Stimulated activated CD4-positive, alpha-beta T cell treated with anti-CD3 and anti-CD28 coated beads, Interleukin-2, amount 100 ng/mL, for 4 hours (primary cell): ENCODE measurements around the gene P4HA1.
"Not testable (repeated sequence)": the region's sequence is repeated elsewhere in the genome, so short reads cannot be mapped to it uniquely, and the experiment has no call there.

ENCODE experiments used
- DNase-seq: peaks from one replicate; pipeline ENCODE4 v3.0.0-alpha.2; 2020; ENCODE audit warnings: low read depth

The P4HA1 gene

DNA sequence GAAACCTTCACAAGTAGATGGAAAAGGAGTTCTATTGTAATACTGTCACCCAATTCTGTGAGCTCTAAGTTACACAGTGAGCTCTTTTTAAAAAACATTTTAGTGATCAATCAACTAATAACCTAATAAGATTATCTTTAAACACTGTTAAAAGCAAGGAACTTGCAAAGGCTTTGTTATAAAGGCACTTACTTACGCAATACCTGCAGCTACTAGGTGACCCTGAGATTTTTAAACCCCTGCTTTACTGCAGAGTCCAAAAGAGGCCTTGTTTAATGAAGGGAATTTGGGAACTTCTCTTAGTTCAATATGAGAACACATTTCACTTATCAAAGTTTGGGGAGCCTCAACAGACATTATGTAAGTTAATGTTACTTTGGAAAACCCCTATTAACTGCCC is 53.3 kb downstream of the P4HA1 start:
- no peak for DNase-seq

DNA sequence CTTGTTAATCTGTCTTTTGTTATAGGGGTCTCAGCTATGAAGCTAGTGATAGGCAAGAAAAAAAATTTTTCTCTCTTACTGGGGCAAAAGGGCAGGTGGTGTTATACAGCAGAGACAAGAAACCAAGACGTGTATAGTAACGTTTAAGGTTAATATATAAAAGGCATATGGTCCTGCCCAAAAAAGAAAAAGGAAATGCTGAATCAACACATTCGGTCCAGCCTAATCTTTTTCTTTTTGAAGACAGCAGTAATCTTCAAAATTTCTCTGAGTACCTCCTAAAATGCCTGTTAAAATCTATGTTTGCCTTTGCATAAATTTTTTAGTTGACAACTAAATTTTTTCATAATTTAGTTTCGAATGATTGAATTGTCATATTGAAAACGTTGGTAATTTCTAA is 54.5 kb downstream of the P4HA1 start:
- DNase-seq = no peak

DNA sequence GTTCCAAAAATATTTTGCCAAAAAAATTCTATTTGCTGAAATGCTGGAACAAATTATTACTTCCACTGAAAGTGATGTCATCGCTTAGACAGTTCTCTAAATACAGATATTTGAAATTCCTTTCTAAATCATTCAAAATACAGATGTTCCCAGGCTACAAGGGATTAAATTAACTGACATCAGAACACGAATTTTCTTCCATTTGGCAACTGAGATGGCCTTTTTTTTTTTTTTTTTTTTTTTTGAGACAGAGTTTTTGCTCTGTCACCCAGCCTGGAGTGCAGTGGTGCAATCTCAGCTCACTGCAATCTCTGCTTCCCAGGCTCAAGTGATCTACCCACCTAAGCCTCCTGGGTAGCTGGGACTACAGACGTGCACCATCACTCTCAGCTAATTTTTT is 57.0 kb downstream of the P4HA1 start:
- DNase-seq = no peak

DNA sequence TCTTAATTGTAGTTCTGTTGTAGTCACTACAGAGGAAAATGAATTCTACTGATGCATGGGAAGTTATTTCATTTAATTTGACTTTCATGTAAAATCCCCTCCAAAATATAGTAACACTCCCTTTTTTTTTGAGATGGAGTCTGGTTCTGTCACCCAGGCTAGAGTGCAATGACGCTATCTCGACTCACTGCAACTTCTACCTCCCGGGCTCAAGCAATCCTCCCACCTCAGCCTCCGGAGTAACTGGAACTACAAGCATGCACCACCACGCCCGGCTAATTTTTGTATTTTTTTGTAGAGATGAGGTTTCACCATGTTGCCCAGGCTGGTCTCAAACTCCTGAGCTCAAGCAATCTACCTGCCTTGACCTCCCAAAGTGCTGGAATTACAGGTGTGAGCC is 60.4 kb downstream of the P4HA1 start:
- not testable (repeated sequence) for DNase-seq

DNA sequence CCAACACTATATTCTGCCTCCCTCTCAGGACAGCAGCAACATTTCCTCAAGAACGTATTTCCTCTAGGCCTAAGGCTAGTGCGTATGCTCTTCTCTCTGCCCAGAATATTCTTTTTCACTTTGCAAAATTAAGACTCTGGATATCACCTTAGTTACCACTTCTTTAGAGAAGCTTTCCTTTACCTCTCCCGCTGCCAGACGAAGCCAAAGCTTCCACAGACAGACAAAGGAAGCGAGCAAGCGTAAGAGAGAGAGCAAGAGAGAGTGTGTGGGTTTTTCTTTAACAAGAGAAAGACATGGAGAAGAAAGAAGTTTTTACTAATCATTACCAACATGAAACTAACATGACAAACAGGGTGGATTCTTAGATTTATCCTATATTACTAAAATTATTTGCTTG is 64.1 kb downstream of the P4HA1 start:
- no peak for DNase-seq

DNA sequence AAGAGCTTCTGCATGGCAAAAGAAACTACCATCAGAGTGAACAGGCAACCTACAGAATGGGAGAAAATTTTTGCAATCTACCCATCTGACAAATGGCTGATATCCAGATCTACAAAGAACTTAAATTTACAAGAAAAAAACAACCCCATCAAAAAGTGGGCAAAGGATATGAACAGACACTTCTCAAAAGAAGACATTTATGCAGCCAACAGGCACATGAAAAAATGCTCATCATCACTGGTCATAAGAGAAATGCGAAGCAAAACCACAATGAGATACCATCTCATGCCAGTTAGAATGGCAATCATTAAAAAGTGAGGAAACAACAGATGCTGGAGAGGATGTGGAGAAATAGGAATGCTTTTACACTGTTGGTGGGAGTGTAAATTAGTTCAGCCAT is 70.0 kb downstream of the P4HA1 start:
- DNase-seq = not testable (repeated sequence)

DNA sequence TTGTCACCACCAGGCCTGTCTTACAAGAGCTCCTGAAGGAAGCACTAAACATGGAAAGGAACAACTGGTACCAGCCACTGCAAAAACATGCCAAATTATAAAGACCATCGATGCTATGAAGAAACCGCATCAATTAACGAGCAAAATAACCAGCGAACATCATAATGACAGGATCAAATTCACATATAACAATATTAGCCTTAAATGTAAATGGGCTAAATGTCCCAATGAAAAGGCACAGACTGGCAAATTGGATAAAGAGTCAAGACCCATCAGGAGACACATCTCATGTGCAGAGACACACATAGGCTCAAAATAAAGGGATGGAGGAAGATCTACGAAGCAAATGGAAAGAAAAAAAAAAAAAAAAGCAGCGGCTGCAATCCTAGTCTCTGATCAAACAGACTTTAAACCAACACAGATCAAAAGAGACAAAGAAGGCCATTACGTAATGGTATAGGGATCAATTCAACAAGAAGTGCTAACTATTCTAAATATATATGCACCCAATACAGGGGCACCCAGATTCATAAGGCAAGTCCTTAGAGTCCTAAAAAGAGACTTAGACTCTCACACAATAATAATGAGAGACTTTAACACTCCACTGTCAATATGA is 73.1 kb downstream of the P4HA1 start:
- DNase-seq = not testable (repeated sequence)

DNA sequence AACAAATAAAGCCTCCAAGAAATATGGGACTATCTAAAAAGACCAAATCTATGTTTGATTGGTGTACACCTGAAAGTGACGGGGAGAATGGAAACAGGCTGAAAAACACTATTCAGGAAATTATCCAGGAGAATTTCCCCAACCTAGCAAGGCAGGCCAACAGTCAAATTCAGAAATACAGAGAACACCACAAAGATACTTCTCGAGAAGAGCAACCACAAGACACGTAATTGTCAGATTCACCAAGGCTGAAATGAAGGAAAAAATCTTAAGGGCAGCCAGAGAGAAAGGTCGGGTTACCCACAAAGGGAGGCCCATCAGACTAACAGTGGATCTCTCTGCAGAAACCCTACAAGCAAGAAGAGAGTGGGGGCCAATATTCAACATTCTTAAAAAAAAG is 73.7 kb downstream of the P4HA1 start:
- not testable (repeated sequence) for DNase-seq

DNA sequence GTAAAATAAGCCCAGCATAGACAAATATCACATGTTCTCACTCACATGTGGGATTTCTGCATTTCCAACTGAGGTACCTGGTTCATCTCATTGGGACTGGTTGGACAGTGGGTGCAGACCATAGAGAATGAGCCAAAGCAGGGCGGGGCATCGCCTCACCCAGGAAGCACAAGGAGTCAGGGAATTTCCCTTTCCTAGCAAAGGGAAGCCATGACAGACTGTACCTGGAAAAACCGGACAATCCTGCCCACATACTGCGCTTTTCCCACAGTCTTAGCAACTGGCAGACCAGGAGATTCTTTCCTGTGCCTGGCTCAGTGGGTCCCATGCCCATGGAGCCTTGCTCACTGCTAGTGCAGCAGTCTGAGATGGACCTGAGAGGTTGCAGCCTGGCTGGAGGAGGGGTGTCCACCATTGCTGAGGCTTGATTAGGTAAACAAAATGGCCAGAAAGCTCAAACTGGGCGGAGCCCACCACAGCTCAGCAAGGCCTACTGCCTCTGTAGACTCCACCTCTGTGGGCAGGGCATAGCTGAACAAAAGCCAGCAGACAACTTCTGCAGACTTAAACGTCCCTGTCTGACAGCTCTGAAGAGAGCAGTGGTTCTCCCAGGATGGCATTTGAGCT is 75.0 kb downstream of the P4HA1 start:
- not testable (repeated sequence) for DNase-seq

DNA sequence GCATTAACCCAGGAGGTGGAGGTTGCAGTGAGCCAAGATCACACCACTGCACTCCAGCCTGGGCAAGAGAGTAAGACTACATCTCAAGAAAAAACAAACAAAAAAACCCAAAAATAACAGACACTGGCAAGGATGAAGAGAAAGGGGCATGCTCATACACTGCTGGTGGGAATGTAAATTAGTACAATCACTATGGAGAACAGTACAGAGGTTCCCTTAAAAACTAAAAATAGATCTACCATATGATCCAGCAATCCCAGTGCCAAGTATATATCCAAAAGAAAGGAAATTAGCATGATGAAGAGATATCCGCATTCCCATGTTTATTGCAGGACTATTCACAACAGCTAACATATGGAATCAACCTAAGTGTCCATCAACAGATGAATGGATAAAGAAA is 75.6 kb downstream of the P4HA1 start:
- no peak for DNase-seq

DNA sequence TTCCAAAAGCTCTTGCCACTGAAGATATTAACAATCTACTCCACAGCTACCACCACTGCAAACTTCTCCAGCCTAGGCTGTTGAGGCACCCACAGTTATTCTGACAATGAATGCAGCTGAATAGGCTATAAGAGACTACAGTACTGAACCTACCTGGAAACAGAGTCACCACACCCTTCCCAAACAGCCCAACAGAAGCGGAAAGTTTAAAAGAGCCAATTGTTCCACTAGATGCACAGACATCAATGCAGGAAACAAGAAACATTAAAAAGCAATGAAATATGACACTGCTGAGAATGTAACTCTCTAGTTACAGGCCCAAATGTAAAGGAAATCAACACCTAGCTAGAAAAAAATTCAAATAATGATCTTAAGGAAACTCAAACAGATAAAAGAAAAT is 77.6 kb downstream of the P4HA1 start:
- no peak for DNase-seq

DNA sequence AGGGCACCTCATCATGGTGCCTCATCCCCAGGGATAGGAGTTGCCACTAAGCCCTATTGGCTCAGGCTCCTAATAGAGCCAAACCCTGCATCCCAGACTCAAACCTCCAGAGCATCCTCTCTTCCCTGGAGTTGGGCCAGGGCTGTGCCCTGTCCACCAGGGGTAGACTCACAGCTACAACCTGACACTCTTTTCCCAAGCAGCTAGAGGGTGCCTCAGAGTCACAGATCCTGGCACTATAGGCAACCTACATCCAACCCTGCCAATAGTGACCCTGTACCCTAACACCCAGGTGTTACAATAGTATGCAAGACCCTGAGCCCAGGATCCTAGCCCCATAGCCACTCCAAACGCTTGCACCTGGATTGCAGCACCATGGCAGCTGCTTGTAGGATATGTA is 78.0 kb downstream of the P4HA1 start:
- no peak for DNase-seq

DNA sequence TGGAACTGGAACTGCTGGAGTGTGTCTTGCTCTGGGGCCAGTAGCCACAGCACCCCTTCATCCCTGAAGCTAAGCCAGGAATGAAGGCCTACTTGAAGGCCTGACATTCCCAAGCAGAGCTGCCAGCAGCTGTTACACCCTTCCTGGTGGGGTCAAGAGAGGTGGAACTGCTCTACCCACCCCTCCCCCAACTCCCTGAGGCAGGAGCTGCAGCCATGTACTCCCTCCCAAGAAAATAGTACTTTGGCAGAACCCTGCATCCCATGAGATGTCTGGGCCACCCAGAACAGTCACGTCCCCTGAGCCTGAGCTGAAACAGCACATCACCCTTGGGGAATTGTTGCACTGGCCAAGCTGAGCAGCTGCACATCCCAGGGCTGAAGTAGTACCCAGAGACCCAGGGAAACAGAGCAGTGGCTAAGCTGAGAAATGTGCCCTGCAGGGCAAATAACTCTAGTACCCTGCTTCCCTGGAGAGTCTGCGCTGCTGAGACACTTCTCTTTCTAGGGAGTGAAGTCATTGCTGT is 78.6 kb downstream of the P4HA1 start:
- DNase-seq = no peak

DNA sequence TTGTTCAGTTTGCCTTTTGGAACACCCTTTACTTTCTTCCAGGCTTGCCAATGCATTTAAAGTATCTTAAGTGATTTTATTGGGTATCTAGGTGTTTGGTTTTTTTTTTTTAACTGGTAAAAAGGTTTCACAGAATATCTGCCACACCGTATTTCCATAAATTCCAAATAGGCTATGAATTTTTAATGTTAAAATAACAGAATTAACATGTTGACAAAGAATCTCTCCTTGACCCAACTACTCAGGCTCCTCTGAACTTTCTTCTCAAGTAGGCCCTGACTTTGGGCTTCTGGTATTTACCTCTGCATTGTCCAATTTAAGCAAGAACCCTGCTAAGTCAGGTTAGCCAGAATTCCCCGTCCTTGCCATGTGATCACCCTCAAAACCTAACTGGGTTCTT is 80.9 kb downstream of the P4HA1 start:
- no peak for DNase-seq

DNA sequence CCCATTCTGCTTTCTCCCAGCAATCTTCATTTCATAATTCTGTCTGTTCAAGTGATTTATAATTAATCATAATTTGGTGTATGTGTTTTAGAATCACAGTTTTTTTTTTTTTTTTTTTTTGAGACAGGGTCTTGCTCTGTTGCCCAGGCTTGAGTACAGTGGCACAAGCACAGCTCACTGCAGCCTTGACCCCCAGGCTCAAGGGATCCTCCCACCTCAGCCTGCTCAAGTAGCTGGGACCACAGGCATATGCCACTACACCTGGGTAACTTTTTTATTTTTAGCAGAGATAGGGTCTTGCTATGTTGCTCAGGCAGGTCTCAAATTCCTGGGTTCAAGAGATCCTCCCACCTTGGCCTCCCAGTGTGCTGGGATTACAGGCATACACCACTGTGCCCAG is 92.8 kb downstream of the P4HA1 start:
- DNase-seq = no peak

DNA sequence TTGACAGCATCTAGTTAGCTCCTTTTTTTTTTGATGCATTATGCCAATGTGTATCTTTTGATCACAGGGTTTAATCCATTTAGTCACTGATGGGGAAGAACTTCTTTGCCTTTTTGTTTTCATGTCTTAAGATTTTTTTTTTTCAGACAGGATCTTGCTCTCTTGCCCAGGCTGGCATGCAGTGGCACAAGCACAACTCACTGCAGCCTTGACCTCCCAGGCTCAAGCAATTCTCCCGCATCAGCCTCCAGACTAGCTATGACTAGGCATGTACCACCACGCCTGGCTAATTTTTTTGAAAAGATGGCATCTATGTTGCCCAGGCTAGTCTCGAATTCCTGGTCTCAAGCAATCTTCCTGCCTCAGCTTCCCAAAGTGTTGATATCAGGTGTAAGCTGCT is 95.7 kb downstream of the P4HA1 start:
- no peak for DNase-seq

DNA sequence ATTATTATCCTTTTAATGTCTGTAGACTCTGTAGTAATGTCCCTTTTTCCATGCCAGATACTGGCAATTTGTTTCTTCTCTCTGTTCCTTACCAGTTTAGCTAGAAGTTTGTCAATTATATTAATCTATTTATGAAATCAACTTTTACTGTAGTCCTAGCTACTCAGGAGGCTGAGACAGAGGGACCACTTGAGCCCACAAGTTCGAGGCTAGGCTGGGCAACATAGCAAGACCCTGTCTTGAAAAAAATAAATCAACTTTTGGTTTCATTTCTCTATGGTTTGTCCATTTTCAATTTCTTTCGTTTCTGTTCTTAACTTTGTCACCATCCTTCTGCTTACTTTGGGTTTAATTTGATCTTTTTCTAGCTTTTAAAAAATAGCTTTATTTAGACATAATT is 99.6 kb downstream of the P4HA1 start:
- DNase-seq = no peak

DNA sequence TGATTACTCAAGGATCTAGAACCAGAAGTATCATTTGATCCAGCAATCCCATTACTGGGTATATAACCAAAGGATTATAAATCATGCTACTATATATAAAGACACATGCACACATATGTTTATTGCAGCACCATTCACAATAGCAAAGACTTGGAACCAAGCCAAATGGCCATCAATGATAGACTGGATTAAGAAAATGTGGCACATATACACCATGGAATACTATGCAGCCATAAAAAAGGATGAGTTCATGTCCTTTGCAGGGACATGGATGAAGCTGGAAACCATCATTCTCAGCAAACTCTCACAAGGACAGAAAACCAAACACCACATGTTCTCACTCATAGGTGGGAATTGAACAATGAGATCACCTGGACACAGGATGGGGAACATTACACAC is 101.2 kb downstream of the P4HA1 start:
- DNase-seq = not testable (repeated sequence)

DNA sequence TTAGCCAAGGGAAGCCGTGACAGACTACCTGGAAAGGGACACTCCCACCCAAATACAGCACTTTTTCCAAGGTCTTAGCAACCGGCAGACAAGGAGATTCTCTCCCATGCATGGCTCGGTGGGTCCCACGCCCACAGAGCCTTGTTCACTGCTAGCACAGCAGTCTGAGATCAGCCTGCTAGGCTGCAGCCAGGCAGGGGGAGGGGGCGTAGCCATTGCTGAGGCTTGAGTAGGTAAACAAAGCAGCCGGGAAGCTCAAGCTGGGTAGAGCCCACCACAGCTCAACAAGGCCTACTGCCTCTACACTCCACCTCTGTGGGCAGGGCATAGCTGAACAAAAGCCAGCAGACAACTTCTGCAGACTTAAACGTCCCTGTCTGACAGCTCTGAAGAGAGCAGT is 106.9 kb downstream of the P4HA1 start:
- DNase-seq = not testable (repeated sequence)

DNA sequence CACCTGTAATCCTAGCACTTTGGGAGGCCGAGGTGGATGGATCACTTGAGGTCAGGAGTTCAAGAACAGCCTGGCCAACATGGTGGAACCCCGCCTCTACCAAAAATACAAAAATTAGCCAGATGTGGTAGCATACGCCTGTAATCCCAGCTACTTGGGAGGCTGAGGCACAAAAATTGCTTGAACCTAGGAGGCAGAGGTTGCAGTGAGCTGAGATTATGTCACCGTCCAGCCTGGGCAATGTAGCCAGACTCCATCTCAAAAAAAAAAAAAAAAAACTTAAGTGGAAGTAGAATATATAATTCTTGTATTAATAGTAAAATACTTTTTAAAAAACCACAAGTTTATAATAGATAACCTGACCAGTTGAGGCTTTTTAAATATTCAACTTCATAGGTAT is 112.0 kb downstream of the P4HA1 start:
- not testable (repeated sequence) for DNase-seq

DNA sequence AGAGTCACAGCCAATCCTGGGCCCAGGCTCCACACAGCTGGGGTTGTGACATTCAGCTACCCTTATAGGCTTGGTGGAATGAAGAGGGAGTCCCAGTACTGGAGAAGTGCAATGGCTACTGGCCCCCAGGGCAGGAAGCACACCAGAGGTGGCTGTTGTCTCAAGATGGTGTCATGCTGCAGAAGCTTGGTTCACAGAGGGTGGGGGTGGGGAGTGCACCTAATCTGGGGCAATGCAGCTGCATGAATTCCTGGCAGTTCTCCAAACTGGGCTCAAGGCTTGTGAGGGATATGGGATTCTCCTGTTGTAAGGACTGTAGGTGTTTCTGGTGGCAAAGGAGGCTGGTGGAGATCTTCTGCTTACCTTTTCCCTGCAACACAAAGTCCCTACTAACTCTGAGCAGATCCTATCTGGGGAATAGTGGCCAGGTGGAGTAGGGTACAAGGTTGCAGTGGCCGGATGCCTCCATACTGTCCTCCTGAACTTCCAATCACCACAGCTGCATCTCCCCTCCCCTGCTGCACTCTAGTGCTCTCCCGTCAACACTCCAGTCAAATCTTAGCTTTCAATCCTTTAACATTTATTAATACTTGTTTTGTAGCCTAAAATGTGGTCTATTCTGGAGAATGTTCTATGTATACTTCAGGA is 114.7 kb downstream of the P4HA1 start:
- no peak for DNase-seq

DNA sequence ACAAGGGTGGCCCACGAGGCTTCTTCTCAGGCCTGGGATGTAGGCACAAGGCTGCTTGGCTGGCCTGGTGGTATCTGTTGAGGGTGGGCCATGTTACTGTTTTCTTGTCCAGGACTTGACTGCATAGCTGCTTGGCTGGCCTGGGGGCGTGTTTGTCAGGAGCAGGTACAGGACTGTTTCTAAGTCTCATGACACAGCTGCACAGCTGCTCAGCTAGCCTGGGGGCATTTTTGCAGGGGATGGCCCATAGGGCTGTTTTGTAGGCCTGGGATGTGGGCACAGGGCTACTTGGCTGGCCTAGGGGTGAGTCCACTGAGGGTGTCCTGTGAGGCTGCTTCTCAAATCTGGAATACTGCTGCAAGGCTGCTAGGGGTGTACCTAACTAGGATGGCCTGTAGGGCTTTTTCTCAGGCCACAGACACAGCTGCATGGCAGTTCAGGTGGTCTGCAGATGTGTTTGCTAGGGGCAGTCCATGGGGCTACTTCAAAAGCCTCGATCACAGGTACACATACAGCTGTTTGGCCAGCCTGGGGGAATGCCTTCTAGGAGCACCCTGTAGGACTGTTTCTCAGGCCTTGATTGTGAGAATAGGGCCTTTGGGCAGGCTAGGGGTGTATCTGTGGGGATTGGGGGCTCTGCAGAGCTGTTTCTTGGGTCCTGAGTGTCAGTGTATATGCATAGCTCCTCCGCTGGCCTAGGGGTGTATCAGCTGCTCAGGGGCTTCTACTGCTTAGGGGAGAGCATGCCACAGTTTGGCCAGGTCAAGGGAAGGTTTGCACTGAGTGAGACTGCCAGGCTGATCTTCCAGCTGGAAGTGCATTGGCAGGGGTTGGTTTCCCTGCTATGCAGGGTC is 115.4 kb downstream of the P4HA1 start:
- DNase-seq = no peak

DNA sequence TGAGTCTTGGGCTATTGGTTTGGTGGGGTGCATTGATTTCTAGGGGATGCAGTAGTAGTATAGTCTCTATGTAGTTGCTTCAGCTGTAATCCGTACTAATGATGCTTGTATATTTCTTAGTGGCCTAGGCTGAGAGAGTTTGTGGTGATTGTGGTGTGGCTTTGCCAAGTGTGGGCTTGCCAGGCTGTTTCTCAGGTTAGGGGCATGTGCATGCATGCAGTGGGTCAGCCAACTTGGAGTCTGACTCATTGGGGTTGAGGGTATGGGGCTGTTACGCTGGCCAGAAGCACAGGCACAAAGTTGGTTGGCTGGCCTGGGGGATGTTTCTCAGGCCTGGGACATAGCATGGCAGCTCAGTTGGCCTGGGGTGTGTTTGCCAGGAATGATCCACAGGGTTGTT is 116.3 kb downstream of the P4HA1 start:
- no peak for DNase-seq
